Gastroesophageal sphincter (tissue), 4 donors: ENCODE measurements around the gene ROBO1. TPM values are rescaled to one million over a fixed set of nuclear protein-coding genes. Genes with fewer than 3 reads are reported as not detected.

Experiments used
- ATAC-seq: fragments of 150-250 bp; one replicate; pipeline ENCODE4 v1.9.1; 2016; ENCODE audit warnings: mild to moderate bottlenecking, moderate library complexity
- H3K27ac ChIP-seq, 4 donors: fragments of 200-600 bp; sonication (generic) in 3 of 4; 1 replicate in 3 of 4; 2 replicates in 1 of 4; pipeline ENCODE4 v1.5.1; 2016 to 2019
- H3K27me3 ChIP-seq: fragments of 200-600 bp; sonication (generic); one replicate; pipeline ENCODE4 v1.5.1; 2019
- H3K36me3 ChIP-seq, 2 donors: fragments of 200-600 bp; sonication (generic); one replicate each; pipeline ENCODE4 v1.5.1; 2019; ENCODE audit warnings: control low read depth in 1 of 2
- H3K4me1 ChIP-seq, 3 donors: fragments of 200-600 bp; sonication (generic); 1 replicate in 2 of 3; 2 replicates in 1 of 3; pipeline ENCODE4 v1.5.1; 2016 to 2019; ENCODE audit warnings: control low read depth in 2 of 3
- H3K4me3 ChIP-seq, 2 donors: fragments of 200-600 bp; sonication (generic); one replicate each; pipeline ENCODE4 v1.5.1; 2019; ENCODE audit warnings: mild to moderate bottlenecking in 1 of 2, moderate library complexity in 1 of 2
- H3K9me3 ChIP-seq, 3 donors: fragments of 200-600 bp; sonication (generic); one replicate each; pipeline ENCODE4 v1.5.1; 2017 to 2019; ENCODE audit warnings: control low read depth in 2 of 3
- CTCF ChIP-seq, 4 experiments: fragments of 200-600 bp in 2 of 4; fragments of 450-650 bp in 2 of 4; sonication (generic) in 1 of 4; IDR thresholded peaks; one replicate each; pipeline ENCODE4 v1.5.1; 2017 to 2019; ENCODE audit warnings: antibody characterized with exemption in 4 of 4, mild to moderate bottlenecking in 2 of 4, moderate library complexity in 2 of 4
- EP300 ChIP-seq: sonication (generic); formaldehyde crosslinking; IDR thresholded peaks from one replicate; pipeline ENCODE4 v1.6.1; 2017; ENCODE audit warnings: antibody characterized with exemption, mild to moderate bottlenecking
- POLR2A ChIP-seq, 2 donors: fragments of 450-650 bp; IDR thresholded peaks; one replicate each; pipeline ENCODE4 v1.6.1; 2017; ENCODE audit warnings: antibody characterized with exemption in 2 of 2, mild to moderate bottlenecking in 2 of 2, moderate library complexity in 1 of 2
- POLR2AphosphoS5 ChIP-seq: sonication (generic); formaldehyde crosslinking; IDR thresholded peaks from one replicate; pipeline ENCODE4 v1.6.1; 2017; ENCODE audit warnings: antibody characterized with exemption
- WGBS, 2 donors: methylation state at CpG; one replicate each; pipeline ENCODE4 v1.1.5; 2018; ENCODE audit warnings: low coverage in 1 of 2; 5-methylcytosine and 5-hydroxymethylcytosine counted together
- total RNA-seq, 4 donors: library from RNA; depleted of rRNA; stranded (reverse); fragments of >200 nt; gene quantifications; one replicate each; pipeline ENCODE4 v1.1.0, GENCODE V29; 2016

The ROBO1 gene
- total RNA-seq, 4 donors from 2014 or later = 9.7 to 15.3 (median 12.9) TPM

- no peak for TF ChIP-seq EP300
- H3K27ac ChIP-seq = peak overlapping the region in 3 of 4 donors; percentile 83 to 88 (median 84)
- ATAC-seq = no peak
Observed at GRCh38 chr3:79018265-79018664, 749.5 kb downstream of the ROBO1 start.

GRCh38 chr3:79016587-79017376, 751.0 kb downstream of the ROBO1 start:
- Histone ChIP-seq H3K27me3 (peaks cover 13% of the 10 kb centered on the region), H3K27ac (peak overlapping the region in 1 of 4 donors; percentile 88), H3K36me3 (no peaks in the 10 kb centered on the region), H3K4me3 (peak overlapping the region; percentile 60 to 76), H3K4me1 (peaks cover 0 to 51% (median 0%) of the 10 kb centered on the region in 3 donors), H3K9me3 (no peaks in the 10 kb centered on the region)
- TF ChIP-seq POLR2AphosphoS5 (peak; percentile 26), CTCF (IDR thresholded peaks at IDR 0.05) (no peak)
- no peak for ATAC-seq
- WGBS, 2 donors = 19 to 31% methylated on average over 8 of the region's 8 CpGs

More at GRCh38 chr3:79018265-79018664, 749.5 kb downstream of the ROBO1 start:
- H3K36me3 ChIP-seq = no peaks in the 10 kb centered on the region
- peaks cover 13% of the 10 kb centered on the region for H3K27me3 ChIP-seq
- no peaks in the 10 kb centered on the region for H3K9me3 ChIP-seq
- peaks cover 0 to 47% (median 0%) of the 10 kb centered on the region in 3 donors for H3K4me1 ChIP-seq
- peak overlapping the region; percentile 60 to 76 for H3K4me3 ChIP-seq
- WGBS, 2 donors = 0 to 2% methylated on average over 4 to 9 of the region's 15 CpGs

GRCh38 chr3:79015854-79016253, 751.9 kb downstream of the ROBO1 start:
- no peak overlapping the region for H3K27ac ChIP-seq
- peaks cover 13% of the 10 kb centered on the region for H3K27me3 ChIP-seq
- WGBS, 2 donors = 88 to 100% methylated on average over 1 of the region's 1 CpG
- no peaks in the 10 kb centered on the region for H3K9me3 ChIP-seq
- no peak overlapping the region for H3K4me3 ChIP-seq
- peaks cover 0 to 51% (median 0%) of the 10 kb centered on the region in 3 donors for H3K4me1 ChIP-seq
- no peaks in the 10 kb centered on the region for H3K36me3 ChIP-seq
- no peak for ATAC-seq
- no peak for TF ChIP-seq POLR2A (IDR thresholded peaks at IDR 0.05)
- TF ChIP-seq CTCF (IDR thresholded peaks at IDR 0.05) = no peak
- TF ChIP-seq EP300 = no peak
- TF ChIP-seq POLR2AphosphoS5 = no peak

- ATAC-seq = no peak
- 81 to 83% methylated on average over 2 of the region's 2 CpGs for WGBS, 2 donors
- peaks cover 0 to 32% (median 0%) of the 10 kb centered on the region in 3 donors for H3K4me1 ChIP-seq
- no peak overlapping the region for H3K27ac ChIP-seq
- TF ChIP-seq POLR2AphosphoS5 (no peak), CTCF (IDR thresholded peaks at IDR 0.05) (no peak), EP300 (no peak), POLR2A (IDR thresholded peaks at IDR 0.05) (no peak)
- H3K27me3 ChIP-seq = peaks cover 10% of the 10 kb centered on the region
- no peak overlapping the region for H3K4me3 ChIP-seq
- no peaks in the 10 kb centered on the region for H3K9me3 ChIP-seq
- no peaks in the 10 kb centered on the region for H3K36me3 ChIP-seq
Observed at GRCh38 chr3:79012946-79013362, 754.8 kb downstream of the ROBO1 start.

GRCh38 chr3:79012530-79012913, 755.3 kb downstream of the ROBO1 start:
- H3K36me3 ChIP-seq = no peaks in the 10 kb centered on the region
- no peak overlapping the region for H3K4me3 ChIP-seq
- no peaks in the 10 kb centered on the region for H3K9me3 ChIP-seq
- H3K27me3 ChIP-seq = peaks cover 6% of the 10 kb centered on the region
- 59 to 70% methylated on average over 2 of the region's 2 CpGs for WGBS, 2 donors
- no peak for ATAC-seq
- no peak for TF ChIP-seq POLR2A (IDR thresholded peaks at IDR 0.05)
- TF ChIP-seq EP300 = no peak
- TF ChIP-seq CTCF (IDR thresholded peaks at IDR 0.05) = no peak
- TF ChIP-seq POLR2AphosphoS5 = no peak
- H3K27ac ChIP-seq = no peak overlapping the region
- peaks cover 0 to 28% (median 0%) of the 10 kb centered on the region in 3 donors for H3K4me1 ChIP-seq
